Gastroesophageal sphincter (tissue), 3 donors: ENCODE results near the gene ANKRD31.

ENCODE experiments used
- CTCF ChIP-seq, 4 experiments: fragments of 200-600 bp in 2 of 4; fragments of 450-650 bp in 2 of 4; sonication (generic) in 1 of 4; IDR thresholded peaks; one replicate each; pipeline ENCODE4 v1.5.1; 2017 to 2019; ENCODE audit warnings: antibody characterized with exemption in 4 of 4, mild to moderate bottlenecking in 2 of 4, moderate library complexity in 2 of 4
- EP300 ChIP-seq: sonication (generic); formaldehyde crosslinking; IDR thresholded peaks from one replicate; pipeline ENCODE4 v1.6.1; 2017; ENCODE audit warnings: antibody characterized with exemption, mild to moderate bottlenecking
- POLR2A ChIP-seq, 2 donors: fragments of 450-650 bp; IDR thresholded peaks; one replicate each; pipeline ENCODE4 v1.6.1; 2017; ENCODE audit warnings: antibody characterized with exemption in 2 of 2, mild to moderate bottlenecking in 2 of 2, moderate library complexity in 1 of 2
- POLR2AphosphoS5 ChIP-seq: sonication (generic); formaldehyde crosslinking; IDR thresholded peaks from one replicate; pipeline ENCODE4 v1.6.1; 2017; ENCODE audit warnings: antibody characterized with exemption

- no peak for TF ChIP-seq EP300
- no peak for TF ChIP-seq CTCF (IDR thresholded peaks at IDR 0.05)
- no peak for TF ChIP-seq POLR2AphosphoS5
- TF ChIP-seq POLR2A (IDR thresholded peaks at IDR 0.05), result no peak
Observed at GRCh38 chr5:75138689-75139088, 98.0 kb downstream of the ANKRD31 start.
